HG03175 (cell line): ENCODE results near the gene ODAM.
"Not testable (repeated sequence)": the region's sequence is repeated elsewhere in the genome, so short reads cannot be mapped to it uniquely, and the experiment has no call there.

Source experiments
- ATAC-seq: cut with Tn5 transposase; IDR thresholded peaks from one replicate; pipeline ENCODE4 v1.9.1; 2021; ENCODE audit warnings: mild to moderate bottlenecking, moderate library complexity; ENCODE audit not compliant: unreplicated experiment

ODAM gene, protein sequence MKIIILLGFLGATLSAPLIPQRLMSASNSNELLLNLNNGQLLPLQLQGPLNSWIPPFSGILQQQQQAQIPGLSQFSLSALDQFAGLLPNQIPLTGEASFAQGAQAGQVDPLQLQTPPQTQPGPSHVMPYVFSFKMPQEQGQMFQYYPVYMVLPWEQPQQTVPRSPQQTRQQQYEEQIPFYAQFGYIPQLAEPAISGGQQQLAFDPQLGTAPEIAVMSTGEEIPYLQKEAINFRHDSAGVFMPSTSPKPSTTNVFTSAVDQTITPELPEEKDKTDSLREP

DNA sequence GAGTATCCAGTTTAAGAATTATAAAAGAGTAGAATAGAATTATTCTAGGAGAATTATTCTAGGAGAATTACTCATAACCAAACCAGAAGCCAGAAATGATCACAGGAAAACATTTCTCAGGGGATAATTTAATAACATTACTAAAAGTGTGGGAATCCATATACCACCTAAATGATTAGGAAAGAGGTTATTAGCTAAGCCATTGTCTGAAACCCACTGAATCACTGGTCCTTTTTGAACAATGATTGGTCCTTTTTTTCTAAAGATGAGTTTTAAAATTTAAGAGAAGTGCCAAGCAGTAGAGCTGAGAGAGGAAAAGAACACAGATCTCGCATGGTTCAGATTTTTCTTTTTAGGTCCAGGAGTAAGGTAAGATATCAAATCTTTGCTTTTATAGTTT, at the start of gene ODAM:
Gene ODAM, plus strand, starts transcription at position 301 of the 400 bp plus-strand sequence. CDS start 819 bp downstream, outside the sequence.
- no peak for ATAC-seq

DNA sequence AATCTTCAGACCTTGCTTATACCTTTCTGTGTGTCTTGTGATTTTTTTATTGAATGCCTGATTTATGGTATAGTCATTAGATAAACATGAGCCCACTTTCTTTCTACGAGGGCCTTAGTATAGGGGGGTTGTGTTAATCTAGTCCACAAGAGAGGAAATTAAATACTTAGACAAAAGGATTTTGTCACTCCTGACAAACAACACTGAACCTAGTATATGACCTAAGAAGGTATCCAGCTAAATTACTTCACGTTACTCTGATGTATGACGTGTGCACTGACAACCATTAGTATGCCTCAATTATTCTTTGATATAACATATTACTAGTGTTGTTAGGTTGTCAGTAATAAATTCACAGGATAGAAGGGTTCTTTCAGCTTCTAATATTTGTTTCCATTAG, 44.3 kb upstream of the ODAM start:
- no peak for ATAC-seq

DNA sequence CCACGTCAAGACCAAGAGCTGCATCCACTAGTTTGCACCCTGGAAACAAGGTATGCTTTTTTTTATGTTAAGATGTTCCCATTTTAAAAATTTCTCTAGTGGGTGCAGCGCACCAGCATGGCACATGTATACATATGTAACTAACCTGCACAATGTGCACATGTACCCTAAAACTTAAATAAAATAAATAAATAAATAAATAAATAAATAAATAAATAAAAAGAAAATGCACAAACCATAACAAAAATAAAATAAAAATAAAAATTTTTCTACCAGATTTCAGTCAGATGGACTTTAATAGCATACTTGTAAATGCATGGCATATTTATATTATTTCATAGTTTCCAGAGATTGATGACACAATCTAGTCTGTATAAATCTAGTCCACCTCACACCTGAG, 43.4 kb upstream of the ODAM start:
- ATAC-seq: no peak

DNA sequence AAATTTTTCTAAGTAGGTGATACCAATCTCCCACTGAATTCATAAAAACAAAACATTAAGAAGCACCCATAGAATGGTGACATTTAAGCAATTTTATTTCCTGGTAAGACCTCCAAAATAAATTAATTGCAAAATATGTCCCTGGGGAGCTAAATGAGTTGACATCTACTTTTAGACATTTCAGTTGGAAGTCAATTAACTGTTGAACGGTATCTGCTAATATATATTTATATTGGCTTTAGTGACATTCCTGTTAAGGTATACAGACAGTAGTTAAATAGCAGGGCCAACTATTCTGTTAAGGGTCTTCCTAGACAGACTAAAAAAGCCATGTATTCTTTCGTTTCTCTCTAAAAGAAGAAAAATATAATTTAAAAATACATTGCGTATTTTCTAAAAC, 41.6 kb upstream of the ODAM start, which contains the start of gene PRR27:
Gene PRR27, plus strand, starts transcription at position 301 of the 400 bp plus-strand sequence. CDS start 139 bp downstream, outside the sequence.
- no peak for ATAC-seq

- ATAC-seq: no peak
These were observed 36.9 kb upstream of the ODAM start for GRCh38 chr4:70158576-70158975.

DNA sequence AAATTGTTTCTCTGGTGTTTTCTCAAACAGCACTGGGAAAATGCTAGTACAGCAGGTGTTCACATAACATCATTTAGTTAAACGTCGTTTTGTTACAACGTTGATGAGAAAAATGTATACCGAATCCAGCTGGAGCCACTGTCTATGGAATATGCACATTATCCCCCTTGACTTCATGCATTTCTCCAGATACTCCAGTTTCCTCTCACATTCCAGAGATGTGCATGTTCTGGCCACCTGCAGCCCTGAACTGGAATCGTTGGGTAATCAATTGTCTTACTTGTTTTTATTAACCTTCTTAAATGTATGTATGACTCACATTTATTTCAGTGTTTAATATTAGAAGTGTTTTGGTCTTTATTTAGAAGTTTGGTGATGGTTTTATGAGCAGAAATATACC, 18.4 kb upstream of the ODAM start:
- ATAC-seq: no peak

DNA sequence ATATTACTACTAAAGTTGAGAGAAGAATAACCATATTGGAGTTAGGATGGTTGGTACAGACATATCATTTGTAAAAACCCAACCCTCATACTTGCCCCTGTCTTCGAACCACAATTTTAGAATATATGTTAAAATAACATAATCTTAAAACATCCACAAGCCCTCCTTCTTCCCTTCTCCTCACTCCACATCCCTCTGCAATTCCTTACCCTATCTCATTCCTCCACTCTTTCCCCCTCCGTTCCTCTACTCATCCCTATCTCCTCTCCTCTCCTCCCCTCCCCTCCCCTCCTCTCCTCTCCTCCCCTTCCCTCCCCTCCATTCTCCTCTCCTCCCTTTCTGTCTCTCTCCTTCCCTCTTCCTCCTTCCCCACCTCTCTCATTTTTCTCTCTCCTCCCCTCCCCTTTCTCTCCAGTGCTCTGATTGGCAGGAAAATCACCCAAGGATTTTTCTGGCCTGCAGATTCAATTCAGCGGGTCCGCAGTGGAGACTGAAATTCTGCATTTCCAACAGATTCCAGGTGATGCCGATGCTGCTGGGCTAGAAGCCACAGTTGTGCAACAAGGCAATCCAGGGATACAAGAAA, 17.4 kb upstream of the ODAM start:
- no peak for ATAC-seq

DNA sequence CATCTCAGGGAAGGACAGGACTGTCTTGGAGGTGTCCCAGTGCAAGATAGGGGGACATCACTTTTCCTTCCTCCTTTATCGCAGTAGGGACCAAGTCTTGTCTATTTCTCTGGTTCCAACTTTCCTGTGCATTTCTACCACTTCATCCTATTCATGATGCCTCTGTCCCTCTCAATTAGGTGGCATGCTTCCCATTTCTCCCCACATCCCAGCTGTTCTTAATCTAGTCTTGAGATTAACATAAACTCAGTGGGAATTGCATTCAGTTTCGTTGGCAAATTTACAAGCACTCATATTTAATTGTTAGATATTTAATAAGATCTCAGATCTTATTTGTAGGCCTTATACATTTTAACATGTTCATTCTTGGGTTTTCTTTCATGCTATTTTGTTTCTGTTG, 15.7 kb upstream of the ODAM start:
- no peak for ATAC-seq

GRCh38 chr4:70181864-70182263, 13.7 kb upstream of the ODAM start:
- no peak for ATAC-seq

- ATAC-seq: no peak
These were observed 12.9 kb upstream of the ODAM start for GRCh38 chr4:70182517-70183167.

GRCh38 chr4:70183168-70183939, 12.2 kb upstream of the ODAM start:
- ATAC-seq: peak; percentile 86

- ATAC-seq: no peak
These were observed 11.6 kb upstream of the ODAM start for GRCh38 chr4:70183940-70184246.

DNA sequence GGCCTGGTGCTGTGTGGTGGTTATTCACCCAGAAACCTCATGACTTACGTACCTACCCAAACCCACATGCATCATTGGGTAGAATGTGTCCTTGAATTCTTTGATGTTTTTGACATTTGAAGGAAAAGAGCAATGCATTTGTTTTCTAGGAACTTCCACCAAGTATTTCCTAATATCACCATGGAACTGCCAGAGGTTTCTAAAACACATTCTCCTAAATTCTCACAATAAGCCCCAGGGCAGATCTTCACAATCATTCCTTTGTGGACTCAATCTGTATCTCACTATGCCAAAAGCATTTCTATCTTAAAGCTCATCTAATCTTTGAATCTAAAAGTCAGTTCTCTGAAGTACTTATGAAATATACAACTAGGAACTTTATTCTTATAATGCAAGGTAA, 8.3 kb upstream of the ODAM start:
- ATAC-seq: no peak

GRCh38 chr4:70190579-70190978, 4.9 kb upstream of the ODAM start:
- no peak for ATAC-seq

DNA sequence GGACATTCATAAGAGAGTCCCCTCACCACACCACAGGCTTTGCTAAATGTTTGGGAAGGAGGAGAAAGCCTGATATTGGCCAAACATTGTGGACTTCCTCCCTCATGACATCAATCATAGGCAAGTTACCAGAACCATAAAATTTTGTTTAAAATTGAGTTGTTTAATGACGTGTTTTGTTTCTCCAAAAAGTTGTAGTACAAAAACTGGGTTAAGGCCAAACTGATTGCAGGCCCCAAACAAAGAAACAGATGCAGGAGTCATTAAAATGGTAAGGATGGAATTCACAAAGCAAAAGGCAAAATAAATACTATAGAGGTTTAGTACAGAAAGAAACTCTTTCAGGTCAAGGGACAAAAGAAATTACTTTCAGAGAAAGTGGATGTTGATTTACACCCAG, 3.9 kb upstream of the ODAM start:
- ATAC-seq: no peak

GRCh38 chr4:70192895-70193294, 2.6 kb upstream of the ODAM start:
- ATAC-seq: no peak

- no peak for ATAC-seq
These were observed 1.3 kb downstream of the ODAM start for GRCh38 chr4:70196857-70197256.

GRCh38 chr4:70197842-70198241, 2.3 kb downstream of the ODAM start:
- no peak for ATAC-seq

DNA sequence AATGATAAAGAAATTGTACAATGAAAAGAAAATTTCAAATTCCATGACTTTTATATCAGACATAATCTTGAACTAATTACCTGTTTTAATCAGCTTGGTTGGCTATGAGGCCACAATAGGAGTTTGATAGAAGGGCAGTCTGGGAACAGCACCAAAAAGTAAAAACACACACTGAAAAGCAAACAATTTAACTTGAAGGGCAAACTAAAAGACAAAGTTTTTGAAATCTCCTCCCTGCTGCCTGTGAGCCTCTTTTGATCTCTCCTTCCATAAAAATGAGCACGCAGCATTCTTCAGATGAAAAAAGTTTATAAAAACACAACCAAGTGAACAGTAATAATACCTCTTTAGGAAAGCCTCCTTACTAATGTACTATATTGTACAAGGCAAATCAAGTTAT, 8.1 kb downstream of the ODAM start:
- ATAC-seq: no peak

DNA sequence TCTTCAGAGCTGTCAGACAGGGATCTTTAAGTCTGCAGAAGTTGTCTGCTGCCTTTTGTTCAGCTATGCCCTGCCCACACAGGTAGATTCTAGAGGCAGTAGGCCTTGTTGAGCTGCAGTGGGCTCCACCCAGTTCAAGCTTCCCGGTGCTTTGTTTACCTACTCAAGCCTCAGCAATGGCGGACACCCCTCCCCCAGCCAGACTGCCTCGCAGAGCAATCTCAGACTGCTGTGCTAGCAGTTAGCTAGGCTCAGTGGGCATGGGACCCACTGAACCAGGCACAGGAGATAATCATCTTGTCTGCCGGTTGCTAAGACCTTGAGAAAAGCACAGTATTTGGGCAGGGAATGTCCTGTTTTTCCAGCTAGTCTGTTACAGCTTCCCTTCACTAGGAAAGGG, 17.2 kb downstream of the ODAM start:
- ATAC-seq: not testable (repeated sequence)

DNA sequence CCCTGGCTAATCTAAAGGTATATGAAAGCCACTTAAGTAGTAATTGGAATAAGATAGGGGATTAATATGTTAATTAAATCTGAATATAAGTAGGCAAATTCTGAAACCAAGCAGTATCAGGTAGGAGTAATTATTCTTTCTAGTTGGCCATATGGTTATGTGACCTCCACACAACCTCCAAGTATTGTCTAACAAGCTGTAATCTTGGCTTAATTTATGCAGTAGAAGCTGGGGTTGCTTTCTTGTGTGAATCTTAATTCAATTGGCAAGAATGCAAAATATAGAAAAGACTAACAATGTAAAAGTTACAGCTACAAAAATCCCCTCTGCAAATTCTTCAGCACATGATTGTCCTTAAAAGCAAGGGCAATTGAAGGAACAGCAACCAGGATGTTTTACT, 20.6 kb downstream of the ODAM start:
- not testable (repeated sequence) for ATAC-seq

DNA sequence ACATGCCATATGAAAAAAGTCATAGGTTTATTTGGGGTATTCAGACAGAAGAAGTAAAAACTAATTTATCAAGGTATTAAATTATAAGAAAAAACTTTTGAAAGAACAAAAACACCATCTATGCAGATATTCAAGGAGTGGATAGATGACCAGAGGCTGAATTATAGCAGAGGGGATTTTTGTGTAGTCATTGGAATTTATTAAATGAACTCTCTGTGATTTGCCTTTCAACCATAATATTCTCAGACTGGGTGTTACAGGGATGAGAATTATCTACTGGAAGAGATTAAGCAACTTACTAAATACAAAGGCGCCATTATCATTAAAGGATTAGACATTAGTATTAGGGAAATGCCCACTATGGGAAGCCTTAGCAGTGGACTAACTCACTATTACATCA, 21.0 kb downstream of the ODAM start:
- not testable (repeated sequence) for ATAC-seq
